Stimulated activated CD4-positive, alpha-beta T cell treated with anti-CD3 and anti-CD28 coated beads, Interleukin-12 subunit alpha, Interleukin-12 subunit beta, amount 100 ng/mL, for 24 hours (primary cell): Measurements from ENCODE around the gene MRPL9.
"Not testable (repeated sequence)": the region's sequence is repeated elsewhere in the genome, so short reads cannot be mapped to it uniquely, and the experiment has no call there.

Experiments
- DNase-seq, 2 experiments: peaks; one replicate each; pipeline ENCODE4 v3.0.0-alpha.2; 2020; ENCODE audit warnings: low read depth in 2 of 2

Gene MRPL9

DNA sequence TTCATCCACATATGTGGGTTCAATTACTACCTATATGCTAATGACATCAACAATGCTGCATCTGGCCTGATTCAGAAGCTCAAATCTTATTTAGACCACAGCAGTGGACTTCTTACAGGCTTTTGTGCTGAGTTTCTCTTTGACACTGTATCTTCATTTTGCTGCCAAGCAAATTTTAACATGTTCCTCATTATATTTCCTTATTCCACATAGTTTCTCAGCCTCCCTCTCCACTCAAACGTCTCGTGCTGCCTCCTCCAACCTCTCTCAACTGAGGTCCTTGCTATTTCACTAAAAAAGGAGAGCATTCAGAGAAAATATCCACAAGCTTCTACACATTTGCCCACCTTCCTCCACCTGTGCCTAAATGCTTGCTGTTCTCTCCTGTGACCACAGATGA lies 20.5 kb upstream of the MRPL9 start:
- no peak for DNase-seq

DNA sequence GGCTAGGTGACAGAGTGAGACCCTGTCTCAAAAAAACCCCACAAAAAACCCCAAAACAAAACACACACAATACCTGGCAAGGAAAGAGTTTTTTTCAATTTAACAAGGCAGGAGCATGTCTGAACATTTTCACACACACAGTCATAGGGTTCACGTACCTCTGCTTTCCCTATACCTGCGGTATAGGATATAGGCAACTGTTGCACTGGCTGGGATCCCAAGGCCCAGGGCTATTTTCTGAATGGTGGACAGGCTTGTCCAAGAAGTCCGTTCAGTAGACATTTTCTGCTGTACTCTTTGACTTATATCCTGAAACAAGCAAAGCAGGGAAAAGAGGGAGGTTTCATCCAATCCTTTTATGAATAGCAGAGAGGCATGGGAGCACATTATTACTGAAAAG lies 19.4 kb upstream of the MRPL9 start:
- DNase-seq: no peak

DNA sequence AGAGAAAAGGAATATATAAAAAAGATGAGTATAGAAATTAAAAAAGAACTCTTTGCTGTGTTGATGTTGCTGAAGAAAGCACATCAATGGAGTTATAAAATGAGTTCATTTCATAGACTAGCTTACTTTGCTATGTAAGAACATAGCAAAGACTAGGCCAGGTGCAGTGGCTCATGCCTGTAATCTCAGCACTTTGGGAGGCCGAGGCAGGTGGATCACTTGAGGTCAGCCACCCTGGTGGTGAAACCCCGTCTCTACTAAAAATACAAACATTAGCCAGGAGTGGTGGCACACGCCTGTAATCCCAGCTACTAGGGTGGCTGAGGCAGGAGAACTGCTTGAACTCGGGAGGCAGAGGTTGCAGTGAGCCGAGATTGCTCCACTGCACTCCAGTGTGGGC lies 18.7 kb upstream of the MRPL9 start:
- DNase-seq: not testable (repeated sequence)

GRCh38 chr1:151780736-151781135 lies 17.4 kb upstream of the MRPL9 start:
- not testable (repeated sequence) for DNase-seq

GRCh38 chr1:151779852-151780251 lies 16.6 kb upstream of the MRPL9 start:
- no peak for DNase-seq

- no peak for DNase-seq
Observed at GRCh38 chr1:151777317-151777716, 14.0 kb upstream of the MRPL9 start.

- DNase-seq: no peak
Observed at GRCh38 chr1:151776665-151777062, 13.4 kb upstream of the MRPL9 start.

DNA sequence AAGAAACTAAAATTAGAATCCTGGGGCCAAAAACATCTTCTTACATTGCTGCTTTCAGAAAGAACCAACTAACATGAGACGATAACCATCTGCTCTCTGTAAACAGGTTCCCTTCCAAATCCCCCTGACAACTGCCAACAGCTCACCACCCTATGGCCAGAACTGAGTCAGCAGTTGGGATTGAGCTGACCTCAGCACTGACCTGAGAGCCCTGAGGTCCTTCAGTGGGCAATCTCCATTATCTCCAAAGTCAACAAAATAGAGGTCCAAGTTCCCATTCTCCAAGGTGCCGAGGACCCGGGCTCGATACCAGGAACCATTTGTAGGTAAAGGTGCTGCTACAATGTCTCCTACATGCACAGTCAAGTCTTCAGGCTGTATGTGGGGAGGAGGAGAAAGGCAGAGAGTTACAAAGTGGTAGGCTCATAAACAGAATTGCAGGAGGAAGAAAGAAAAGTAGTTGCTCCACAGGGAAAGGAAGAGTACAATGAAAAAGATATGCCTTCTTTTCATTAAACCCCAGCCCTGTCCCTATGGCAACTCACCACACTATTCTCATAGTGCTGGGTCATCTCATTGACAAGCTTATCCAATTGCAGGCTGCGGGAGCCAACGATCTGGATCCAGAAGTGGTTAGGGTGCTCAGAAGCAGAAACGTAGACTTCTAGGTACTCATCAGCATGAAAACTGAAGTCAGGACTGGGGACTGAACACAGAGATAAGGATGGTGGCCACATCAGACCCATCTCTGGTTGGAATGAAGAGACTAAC lies 12.8 kb upstream of the MRPL9 start:
- DNase-seq: no peak

DNA sequence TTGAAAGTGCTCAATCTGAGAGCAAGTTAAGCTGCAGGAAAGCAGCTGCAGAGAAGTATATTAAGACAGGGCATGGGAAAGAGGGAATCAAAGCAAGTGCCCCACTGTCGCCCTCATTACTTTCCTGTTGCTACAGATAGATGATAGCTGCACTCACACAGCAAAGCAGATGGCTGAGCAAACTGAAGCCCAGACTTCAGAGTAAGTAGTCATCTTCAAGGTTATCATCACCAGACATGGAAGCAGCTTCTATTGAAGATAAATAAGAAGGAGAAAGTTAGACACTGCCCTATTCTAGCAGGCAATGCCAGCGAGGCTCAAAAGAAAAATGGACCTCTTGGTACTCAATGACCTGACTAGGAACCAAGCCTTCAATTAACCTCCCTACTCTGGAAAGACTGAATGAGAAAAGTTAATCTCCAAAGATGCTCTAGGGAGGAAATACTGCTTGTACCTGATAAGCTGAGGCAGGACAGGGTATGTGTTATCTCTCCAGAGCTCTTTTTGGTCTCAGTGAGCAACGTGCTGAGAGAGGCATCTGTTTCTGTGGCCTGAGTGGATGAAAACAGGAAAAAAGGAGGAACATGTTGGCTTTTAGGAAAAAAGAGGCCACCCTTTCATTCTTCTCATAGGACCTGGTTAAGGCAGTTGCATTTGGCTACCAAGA lies 11.1 kb upstream of the MRPL9 start:
- DNase-seq: no peak

GRCh38 chr1:151773702-151774101 lies 10.4 kb upstream of the MRPL9 start:
- no peak for DNase-seq

DNA sequence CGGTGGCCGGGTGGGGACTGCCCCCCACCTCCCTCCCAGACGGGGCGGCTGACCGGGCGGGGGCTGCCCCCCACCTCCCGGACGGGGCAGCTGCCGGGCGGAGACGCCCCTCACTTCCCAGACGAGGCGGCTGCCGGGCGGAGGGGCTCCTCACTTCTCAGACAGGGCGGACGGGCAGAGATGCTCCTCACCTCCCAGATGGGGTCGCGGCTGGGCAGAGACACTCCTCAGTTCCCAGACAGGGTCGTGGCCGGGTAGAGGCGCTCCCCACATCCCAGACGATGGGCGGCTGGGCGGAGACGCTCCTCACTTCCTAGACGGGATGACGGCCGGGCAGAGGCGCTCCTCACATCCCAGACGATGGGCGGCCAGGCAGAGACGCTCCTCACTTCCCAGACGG lies 6.0 kb upstream of the MRPL9 start:
- DNase-seq: not testable (repeated sequence)

- not testable (repeated sequence) for DNase-seq
Observed at GRCh38 chr1:151768351-151769066, 5.2 kb upstream of the MRPL9 start.

- no peak for DNase-seq
Observed at GRCh38 chr1:151763990-151764389, 694 bp upstream of the MRPL9 start.

- no peak for DNase-seq
Observed at GRCh38 chr1:151760597-151761385, 2.5 kb downstream of the MRPL9 start.

GRCh38 chr1:151759241-151759640 lies 4.1 kb downstream of the MRPL9 start:
- DNase-seq: no peak

GRCh38 chr1:151756291-151756690 lies 7.0 kb downstream of the MRPL9 start:
- no peak for DNase-seq

GRCh38 chr1:151741516-151741915 lies 21.8 kb downstream of the MRPL9 start:
- no peak for DNase-seq

DNA sequence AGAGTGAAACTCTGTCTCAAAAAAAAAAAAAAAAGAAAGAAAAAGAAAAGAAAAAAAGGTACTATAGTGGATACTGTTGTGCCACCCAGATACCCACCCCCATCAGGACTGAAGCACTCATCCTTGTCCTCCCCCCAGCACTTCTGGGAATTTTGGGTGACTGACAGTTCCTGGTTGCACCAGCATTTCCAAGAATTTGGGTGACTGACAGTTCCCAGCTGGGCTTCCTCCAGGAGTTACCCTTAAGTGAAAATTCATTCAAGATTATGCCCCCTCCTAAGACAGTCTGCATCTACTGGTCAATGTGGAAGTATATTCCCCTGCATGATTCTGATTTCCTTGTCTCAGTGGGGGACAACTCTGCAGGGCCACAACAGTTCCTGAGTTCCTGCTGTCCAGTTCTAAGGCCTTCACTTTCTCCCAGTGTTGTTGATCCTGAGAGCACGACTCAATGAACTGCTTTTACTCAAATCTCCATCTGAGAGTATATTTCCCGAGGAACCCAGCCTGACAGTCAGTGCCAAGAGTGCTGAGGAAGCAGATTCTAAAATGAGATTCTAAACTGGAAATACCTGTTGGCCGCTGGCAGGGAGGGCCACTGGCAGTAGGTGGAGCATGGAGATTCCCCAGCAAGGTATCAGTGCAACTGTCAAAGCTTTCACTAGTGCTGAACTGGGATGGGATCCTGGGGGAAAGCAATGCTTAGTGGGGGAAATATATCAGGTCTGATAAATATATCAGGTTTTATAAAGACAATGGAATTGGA lies 23.5 kb downstream of the MRPL9 start:
- DNase-seq: no peak

- DNase-seq: no peak
Observed at GRCh38 chr1:151737479-151737878, 25.8 kb downstream of the MRPL9 start.

DNA sequence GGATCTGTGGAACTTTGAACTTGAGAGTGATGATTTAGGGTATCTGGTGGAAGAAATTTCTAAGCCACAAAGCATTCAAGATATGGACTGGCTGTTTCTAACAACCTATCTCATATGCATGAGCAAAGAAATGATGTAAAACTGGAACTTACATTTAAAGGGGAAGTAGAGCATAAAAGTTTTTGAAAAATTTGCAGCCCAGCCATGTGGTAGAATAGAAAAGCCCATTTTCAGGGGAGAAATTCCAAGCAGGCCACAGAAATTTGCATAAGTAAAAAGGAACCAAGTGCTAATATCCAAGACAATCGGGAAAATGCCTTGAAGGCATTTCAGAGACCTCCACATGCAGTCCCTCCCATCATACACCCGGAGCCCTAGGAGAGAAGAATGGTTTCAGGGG lies 26.3 kb downstream of the MRPL9 start:
- DNase-seq: no peak

DNA sequence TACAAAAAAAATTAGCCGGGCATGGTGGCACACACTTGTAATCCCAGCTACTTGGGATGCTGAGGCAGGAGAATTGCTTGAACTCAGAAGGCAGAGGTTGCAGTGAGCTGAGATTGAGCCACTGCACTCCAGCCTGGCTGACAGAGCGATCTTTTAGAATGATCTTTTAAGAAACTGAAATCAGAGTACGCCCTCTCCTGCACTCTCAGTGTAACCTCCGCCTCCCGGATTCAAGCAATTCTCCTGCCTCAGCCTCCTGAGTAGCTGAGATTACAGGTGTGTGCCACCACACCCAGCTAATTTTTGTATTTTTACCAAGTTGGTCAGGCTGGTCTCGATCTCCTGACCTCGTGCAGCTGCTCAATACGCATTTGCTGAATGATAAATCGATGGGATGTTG lies 29.3 kb downstream of the MRPL9 start:
- DNase-seq: not testable (repeated sequence)
